Measurements from ENCODE around the gene EML5. TPM values are rescaled to one million over a fixed set of nuclear protein-coding genes. Genes with fewer than 3 reads are reported as not detected.
"Not testable (repeated sequence)": the region's sequence is repeated elsewhere in the genome, so short reads cannot be mapped to it uniquely, and the experiment has no call there.

Gene EML5
- total and polyA plus RNA-seq, 12 donors, result 1.8 to 17.3 (median 6.3) TPM

DNA sequence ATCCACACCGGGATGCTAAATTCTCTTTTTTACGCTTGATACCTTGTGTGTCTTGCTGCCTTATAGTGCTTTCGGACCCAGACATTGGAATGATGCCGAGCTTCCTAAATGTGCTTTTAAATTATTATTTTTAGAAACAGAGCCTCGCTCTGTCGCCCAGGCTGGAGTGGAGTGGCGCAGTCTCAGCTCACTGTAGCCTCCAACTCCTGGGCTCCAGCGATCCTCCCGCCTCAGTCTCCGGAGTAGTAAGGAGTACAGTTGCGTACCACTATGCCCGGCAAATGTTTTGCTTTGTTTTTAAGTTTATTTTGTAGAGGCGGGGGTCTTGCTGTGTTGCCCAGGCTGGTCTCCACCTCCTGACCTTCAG is 489 bp upstream of the EML5 start:
- TF ChIP-seq POLR2A (IDR thresholded peaks at IDR 0.05), result no peak
- TF ChIP-seq, protein P1, sequence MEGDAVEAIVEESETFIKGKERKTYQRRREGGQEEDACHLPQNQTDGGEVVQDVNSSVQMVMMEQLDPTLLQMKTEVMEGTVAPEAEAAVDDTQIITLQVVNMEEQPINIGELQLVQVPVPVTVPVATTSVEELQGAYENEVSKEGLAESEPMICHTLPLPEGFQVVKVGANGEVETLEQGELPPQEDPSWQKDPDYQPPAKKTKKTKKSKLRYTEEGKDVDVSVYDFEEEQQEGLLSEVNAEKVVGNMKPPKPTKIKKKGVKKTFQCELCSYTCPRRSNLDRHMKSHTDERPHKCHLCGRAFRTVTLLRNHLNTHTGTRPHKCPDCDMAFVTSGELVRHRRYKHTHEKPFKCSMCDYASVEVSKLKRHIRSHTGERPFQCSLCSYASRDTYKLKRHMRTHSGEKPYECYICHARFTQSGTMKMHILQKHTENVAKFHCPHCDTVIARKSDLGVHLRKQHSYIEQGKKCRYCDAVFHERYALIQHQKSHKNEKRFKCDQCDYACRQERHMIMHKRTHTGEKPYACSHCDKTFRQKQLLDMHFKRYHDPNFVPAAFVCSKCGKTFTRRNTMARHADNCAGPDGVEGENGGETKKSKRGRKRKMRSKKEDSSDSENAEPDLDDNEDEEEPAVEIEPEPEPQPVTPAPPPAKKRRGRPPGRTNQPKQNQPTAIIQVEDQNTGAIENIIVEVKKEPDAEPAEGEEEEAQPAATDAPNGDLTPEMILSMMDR (IDR thresholded peaks at IDR 0.05), result no peak
- Histone ChIP-seq H3K36me3 (replicated peaks in 1 of 2) (no peaks in the 10 kb centered on the region), H3K4me3 (peak overlapping the region in 3 of 4 donors; percentile 42 to 93 (median 58)), H3K9me3 (replicated peaks in 1 of 3) (no peaks in the 10 kb centered on the region), H3K27ac (peak overlapping the region in 4 of 5 donors; percentile 55 to 90 (median 76)), H3K27me3 (no peaks in the 10 kb centered on the region), H3K4me1 (replicated peaks in 1 of 2) (no peaks in the 10 kb centered on the region)
- peak in 3 of 7 donors; percentile 31 to 62 (median 48) for DNase-seq
- intact Hi-C loops (cut with DNase I), result loop anchor here in 1 of 2 donors (5.0 to 10.0 kb wide), 2 partner anchors 52 to 121 kb away; no protein-coding TSS in a partner anchor
- WGBS, 4 donors, result 51 to 54% (median 53%) methylated on average over 13 of the region's 13 CpGs

DNA sequence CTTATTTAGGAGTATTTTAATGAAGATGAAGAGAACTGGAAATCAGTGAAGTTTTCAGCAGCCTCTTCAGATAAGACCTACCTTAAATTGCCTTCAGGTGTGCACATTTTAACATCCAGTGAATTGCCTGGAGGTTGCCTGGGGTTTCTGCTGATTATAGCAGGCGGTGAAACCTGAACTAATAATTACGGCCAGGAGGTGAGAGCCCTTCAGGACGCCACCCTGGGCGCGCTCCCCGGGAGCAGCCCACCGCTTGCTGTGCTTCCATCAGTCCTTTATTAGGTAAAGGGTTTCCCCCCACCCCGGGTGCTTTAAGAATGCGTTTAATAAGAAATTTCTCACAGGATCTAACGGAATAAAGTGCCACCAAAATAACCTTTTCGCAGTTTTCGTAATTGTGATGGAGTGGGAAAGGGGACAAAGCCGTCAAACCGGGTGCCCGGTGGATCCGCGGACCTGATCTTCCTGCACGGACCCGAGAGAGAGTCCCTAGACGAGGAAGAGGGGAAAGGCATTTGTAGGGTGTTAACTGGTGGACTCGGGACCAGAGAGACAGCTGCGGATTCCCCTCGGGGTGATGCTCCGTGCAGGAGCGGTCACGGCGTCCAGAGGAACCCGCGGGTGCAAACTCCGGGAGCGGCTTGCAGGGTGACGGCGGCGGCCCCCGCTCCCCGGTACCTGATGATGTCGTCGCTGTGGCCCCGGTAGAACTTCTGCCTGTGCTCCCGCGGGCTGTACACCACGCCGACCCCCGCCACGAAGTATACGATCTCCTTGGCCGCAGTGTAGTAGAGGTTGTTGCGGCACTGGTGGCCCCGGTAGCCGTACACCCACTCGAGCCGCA is 902 bp downstream of the EML5 start:
- DNase-seq, result peak; percentile 18 to 64 (median 37)
- Histone ChIP-seq H3K27ac (peak overlapping the region in 4 of 5 donors; percentile 63 to 90 (median 76)), H3K27me3 (no peaks in the 10 kb centered on the region), H3K9me3 (replicated peaks in 1 of 3) (no peaks in the 10 kb centered on the region), H3K4me3 (peak overlapping the region in 3 of 4 donors; percentile 36 to 93 (median 58)), H3K36me3 (replicated peaks in 1 of 2) (no peaks in the 10 kb centered on the region), H3K4me1 (replicated peaks in 1 of 2) (no peaks in the 10 kb centered on the region)
- 2 to 4% (median 2%) methylated on average over 22 to 52 of the region's 52 CpGs for WGBS, 4 donors
- intact Hi-C loops (cut with DNase I), result loop anchor here in 1 of 2 donors (5.0 to 10.0 kb wide), 2 partner anchors 53 to 120 kb away; no protein-coding TSS in a partner anchor
- no peak for TF ChIP-seq POLR2A (IDR thresholded peaks at IDR 0.05)
- TF ChIP-seq, protein P1 (IDR thresholded peaks at IDR 0.05), result no peak

DNA sequence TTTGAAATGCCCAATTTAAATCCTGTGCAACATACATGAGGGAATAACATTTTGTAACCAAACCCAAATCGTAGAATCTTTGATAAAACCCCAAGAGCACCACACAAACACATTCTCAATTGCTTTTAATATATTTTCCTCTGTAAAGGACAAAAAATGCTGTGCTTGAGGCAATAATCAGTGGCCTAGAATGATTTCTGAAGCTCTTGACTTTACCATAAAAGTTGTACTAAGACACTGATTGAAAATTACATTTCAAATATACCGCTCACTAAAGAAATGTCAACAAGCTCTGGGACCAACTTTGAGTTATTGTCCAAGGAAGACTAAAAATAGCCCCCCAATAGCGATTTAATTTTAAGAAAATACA is 1.5 kb downstream of the EML5 start:
- Histone ChIP-seq H3K4me3 (peak overlapping the region in 1 of 4 donors; percentile 93), H3K9me3 (replicated peaks in 1 of 3) (no peaks in the 10 kb centered on the region), H3K36me3 (replicated peaks in 1 of 2) (no peaks in the 10 kb centered on the region), H3K27me3 (no peaks in the 10 kb centered on the region), H3K27ac (peak overlapping the region in 1 of 5 donors; percentile 88), H3K4me1 (replicated peaks in 1 of 2) (no peaks in the 10 kb centered on the region)
- TF ChIP-seq POLR2A (IDR thresholded peaks at IDR 0.05), result no peak
- TF ChIP-seq, protein P1 (IDR thresholded peaks at IDR 0.05), result no peak
- intact Hi-C loops (cut with DNase I), result loop anchor here in 1 of 2 donors (5.0 to 10.0 kb wide), 2 partner anchors 54 to 119 kb away; no protein-coding TSS in a partner anchor
- 55 to 65% (median 57%) methylated on average over 3 of the region's 3 CpGs for whole genome bisulfite sequencing, 4 donors
- DNase-seq, result no peak

DNA sequence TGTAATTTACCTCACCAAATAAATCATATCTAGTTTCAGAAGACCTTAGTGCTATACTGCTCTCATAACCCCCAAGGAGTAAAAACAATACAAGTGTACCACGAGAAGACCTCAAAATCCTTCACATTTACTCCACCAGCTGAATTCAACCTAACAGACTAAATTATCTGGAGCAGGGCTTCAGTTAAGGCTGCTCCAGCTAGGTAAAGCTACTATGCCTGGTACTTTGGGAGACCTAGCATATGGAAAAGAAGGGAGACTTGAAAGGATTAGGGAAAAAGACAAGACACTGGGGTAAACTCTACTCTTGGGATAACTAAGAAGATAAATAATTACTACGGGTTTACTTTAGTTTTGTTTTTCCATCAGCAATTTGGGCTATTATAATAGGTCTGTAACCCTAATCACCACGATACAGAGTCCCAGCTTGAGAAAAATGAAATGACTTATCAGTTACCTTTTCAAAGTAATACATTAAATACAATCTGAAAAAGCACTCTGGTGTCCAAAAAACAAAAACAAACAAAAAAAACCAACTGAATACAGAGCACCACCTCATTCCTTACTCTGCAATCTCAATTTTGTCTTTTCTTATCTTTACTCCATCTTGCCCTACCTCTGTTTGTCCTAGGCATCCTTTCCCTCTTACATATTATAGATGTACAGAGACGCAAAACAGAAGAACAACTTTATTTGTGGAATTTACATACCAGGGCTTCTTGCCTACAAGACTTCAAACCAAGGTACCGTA is 2.1 kb downstream of the EML5 start:
- H3K36me3 ChIP-seq (replicated peaks in 1 of 2), result no peaks in the 10 kb centered on the region
- intact Hi-C loops (cut with DNase I), result loop anchor here in 1 of 2 donors (5.0 to 10.0 kb wide), 2 partner anchors 54 to 118 kb away; no protein-coding TSS in a partner anchor
- WGBS, 4 donors, result 85 to 91% (median 86%) methylated on average over 5 of the region's 5 CpGs
- no peaks in the 10 kb centered on the region for H3K27me3 ChIP-seq
- no peak for TF ChIP-seq POLR2A (IDR thresholded peaks at IDR 0.05)
- TF ChIP-seq, protein P1 (IDR thresholded peaks at IDR 0.05), result no peak
- H3K27ac ChIP-seq, result peak overlapping the region in 1 of 5 donors; percentile 88
- H3K4me1 ChIP-seq (replicated peaks in 1 of 2), result no peaks in the 10 kb centered on the region
- no peaks in the 10 kb centered on the region for H3K9me3 ChIP-seq (replicated peaks in 1 of 3)
- DNase-seq, result no peak
- no peak overlapping the region for H3K4me3 ChIP-seq

DNA sequence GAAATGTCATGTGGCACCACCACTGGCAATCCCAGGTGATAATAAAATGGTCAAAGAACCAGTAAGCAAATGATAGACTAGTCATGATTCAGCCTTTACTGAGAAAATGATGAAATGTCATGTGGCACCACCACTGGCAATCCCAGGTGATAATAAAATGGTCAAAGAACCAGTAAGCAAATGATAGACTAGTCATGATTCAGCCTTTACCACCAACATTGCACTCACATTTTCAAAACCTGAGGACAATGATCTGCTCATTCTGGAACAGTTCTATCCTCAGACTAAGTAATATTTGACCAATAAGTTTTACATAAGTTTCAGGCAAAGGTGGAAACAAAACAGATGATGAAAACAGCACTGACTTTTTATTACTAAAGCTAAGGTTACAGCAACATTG is 3.2 kb downstream of the EML5 start:
- DNase-seq; intact Hi-C loops (cut with DNase I); H3K4me3 ChIP-seq; H3K36me3 ChIP-seq (replicated peaks in 1 of 2); H3K4me1 ChIP-seq (replicated peaks in 1 of 2); H3K27ac ChIP-seq; H3K9me3 ChIP-seq (replicated peaks in 1 of 3); H3K27me3 ChIP-seq: not testable (repeated sequence)
